HEK293 (cell line): ENCODE measurements around the gene EPO.

Source experiments
- CTCF ChIA-PET: fragments of 350-600 bp; formaldehyde crosslinking; extraction: SDS; loops from one replicate; lab custom pipeline; 2021; ENCODE audit warnings: antibody characterized with exemption; lab: Yijun Ruan, JAX
- POLR2A ChIA-PET: fragments of 300-600 bp; formaldehyde crosslinking; extraction: SDS; loops from one replicate; lab custom pipeline; 2020; ENCODE audit warnings: antibody characterized with exemption, inconsistent platforms; lab: Yijun Ruan, JAX
- H3K27ac ChIP-seq: fragments of 200-500 bp; sonication (Bioruptor generic); 2 replicates; pipeline ENCODE4 v1.5.1; 2014; ENCODE audit warnings: low read depth, low read length, control low read depth, inconsistent platforms; ENCODE audit errors: extremely low read depth
- H3K36me3 ChIP-seq, 2 experiments: fragments of 200-500 bp in 1 of 2; sonication (Bioruptor generic) in 1 of 2; 1 replicate in 1 of 2; 2 replicates in 1 of 2; pipeline ENCODE4 v1.5.1; 2014 to 2017; ENCODE audit warnings: inconsistent platforms in 2 of 2, low read length in 2 of 2; ENCODE audit not compliant: control insufficient read depth in 2 of 2, insufficient read depth in 1 of 2
- H3K4me1 ChIP-seq: fragments of 200-500 bp; sonication (Bioruptor generic); 2 replicates; pipeline ENCODE4 v1.5.1; 2014; ENCODE audit warnings: mild to moderate bottlenecking, low read length, inconsistent platforms; ENCODE audit not compliant: control insufficient read depth, insufficient read depth
- H3K4me3 ChIP-seq: 2 replicates; pipeline ENCODE4 v1.5.1; 2011; ENCODE audit warnings: low read depth, mild to moderate bottlenecking, control low read depth, low read length, moderate library complexity
- H3K9me3 ChIP-seq: fragments of 200-500 bp; sonication (Bioruptor generic); 2 replicates; pipeline ENCODE4 v1.5.1; 2014; ENCODE audit warnings: low read depth, low read length, inconsistent platforms; ENCODE audit not compliant: control insufficient read depth, insufficient read depth
- ATF2 ChIP-seq: fragments of 450-650 bp; formaldehyde crosslinking; IDR thresholded peaks from 2 replicates; pipeline ENCODE4 v1.5.1; 2016; ENCODE audit warnings: missing biosample characterization, missing genetic modification characterization, low read depth
- PBX3 ChIP-seq: sonication (generic); formaldehyde crosslinking; IDR thresholded peaks from 2 replicates; pipeline ENCODE4 v1.8.1; 2022; ENCODE audit warnings: mild to moderate bottlenecking, moderate library complexity, missing genetic modification reagents
- TRIM28 ChIP-seq: IDR thresholded peaks from 2 replicates; pipeline ENCODE4 v1.6.1; 2011; ENCODE audit warnings: low read length, control low read depth, borderline replicate concordance
- TSHZ1 ChIP-seq: fragments of 450-650 bp; formaldehyde crosslinking; IDR thresholded peaks from 2 replicates; pipeline ENCODE4 v1.5.1; 2016; ENCODE audit warnings: missing biosample characterization, missing genetic modification characterization, borderline replicate concordance
- ZBTB20 ChIP-seq: fragments of 450-650 bp; formaldehyde crosslinking; IDR thresholded peaks from 2 replicates; pipeline ENCODE4 v1.5.1; 2016; ENCODE audit warnings: missing biosample characterization, missing genetic modification characterization
- ZFP3 ChIP-seq: fragments of 450-650 bp; formaldehyde crosslinking; IDR thresholded peaks from 2 replicates; pipeline ENCODE4 v1.5.1; 2016; ENCODE audit warnings: low read depth, missing biosample characterization, missing genetic modification characterization
- ZNF121 ChIP-seq: fragments of 450-650 bp; formaldehyde crosslinking; IDR thresholded peaks from 2 replicates; pipeline ENCODE4 v1.5.1; 2016; ENCODE audit warnings: missing biosample characterization, missing genetic modification characterization
- ZNF133 ChIP-seq: fragments of 450-650 bp; formaldehyde crosslinking; IDR thresholded peaks from 2 replicates; pipeline ENCODE4 v1.5.1; 2016; ENCODE audit warnings: missing biosample characterization, missing genetic modification characterization
- ZNF16 ChIP-seq: fragments of 450-650 bp; formaldehyde crosslinking; IDR thresholded peaks from 2 replicates; pipeline ENCODE4 v1.5.1; 2016; ENCODE audit warnings: low read depth, missing biosample characterization, missing genetic modification characterization
- ZNF169 ChIP-seq: fragments of 450-650 bp; formaldehyde crosslinking; IDR thresholded peaks from 2 replicates; pipeline ENCODE4 v1.5.1; 2016; ENCODE audit warnings: missing biosample characterization, missing genetic modification characterization
- ZNF18 ChIP-seq: fragments of 450-650 bp; formaldehyde crosslinking; IDR thresholded peaks from 2 replicates; pipeline ENCODE4 v1.5.1; 2016; ENCODE audit warnings: missing biosample characterization, missing genetic modification characterization
- ZNF214 ChIP-seq: fragments of 450-650 bp; formaldehyde crosslinking; IDR thresholded peaks from 2 replicates; pipeline ENCODE4 v1.5.1; 2017; ENCODE audit warnings: missing biosample characterization, mild to moderate bottlenecking, missing genetic modification characterization, borderline replicate concordance
- ZNF23 ChIP-seq: fragments of 450-650 bp; formaldehyde crosslinking; IDR thresholded peaks from 2 replicates; pipeline ENCODE4 v1.5.1; 2016; ENCODE audit warnings: missing biosample characterization, missing genetic modification characterization, borderline replicate concordance
- ZNF394 ChIP-seq: fragments of 450-650 bp; formaldehyde crosslinking; IDR thresholded peaks from 2 replicates; pipeline ENCODE4 v1.5.1; 2016; ENCODE audit warnings: missing biosample characterization, missing genetic modification characterization, mild to moderate bottlenecking, moderate library complexity, borderline replicate concordance
- ZNF510 ChIP-seq: fragments of 450-650 bp; formaldehyde crosslinking; IDR thresholded peaks from 2 replicates; pipeline ENCODE4 v1.5.1; 2018; ENCODE audit warnings: mild to moderate bottlenecking, missing genetic modification characterization, missing biosample characterization; ENCODE audit not compliant: insufficient replicate concordance
- ZNF529 ChIP-seq: fragments of 450-650 bp; formaldehyde crosslinking; IDR thresholded peaks from 2 replicates; pipeline ENCODE4 v1.5.1; 2017; ENCODE audit warnings: missing genetic modification characterization, missing biosample characterization; ENCODE audit not compliant: insufficient replicate concordance
- ZNF544 ChIP-seq: fragments of 450-650 bp; formaldehyde crosslinking; IDR thresholded peaks from 2 replicates; pipeline ENCODE4 v1.5.0; 2017; ENCODE audit warnings: missing biosample characterization, missing genetic modification characterization
- ZNF558 ChIP-seq: fragments of 450-650 bp; formaldehyde crosslinking; IDR thresholded peaks from 2 replicates; pipeline ENCODE4 v1.5.1; 2016; ENCODE audit warnings: missing biosample characterization, missing genetic modification characterization
- ZNF580 ChIP-seq: fragments of 450-650 bp; formaldehyde crosslinking; IDR thresholded peaks from 2 replicates; pipeline ENCODE4 v1.5.1; 2016; ENCODE audit warnings: missing biosample characterization, missing genetic modification characterization
- ZNF596 ChIP-seq: fragments of 450-650 bp; IDR thresholded peaks from 2 replicates; pipeline ENCODE4 v1.5.0; 2018; ENCODE audit warnings: missing biosample characterization, mild to moderate bottlenecking, missing genetic modification characterization, moderate library complexity
- ZNF660 ChIP-seq: fragments of 450-650 bp; IDR thresholded peaks from 2 replicates; pipeline ENCODE4 v1.5.1; 2018; ENCODE audit warnings: missing biosample characterization, mild to moderate bottlenecking, missing genetic modification characterization
- ZNF664 ChIP-seq: fragments of 450-650 bp; formaldehyde crosslinking; IDR thresholded peaks from 2 replicates; pipeline ENCODE4 v1.5.1; 2016; ENCODE audit warnings: missing biosample characterization, missing genetic modification characterization
- ZNF777 ChIP-seq: fragments of 450-650 bp; formaldehyde crosslinking; IDR thresholded peaks from 2 replicates; pipeline ENCODE4 v1.5.1; 2017; ENCODE audit warnings: missing biosample characterization, missing genetic modification characterization, borderline replicate concordance

EPO gene

GRCh38 chr7:100719523-100720278 is 567 bp upstream of the EPO start:
- CTCF ChIA-PET = interaction anchor here (0.6 to 10.1 kb wide), 8 partner anchors 10 to 180 kb away, joined by 3 to 100 read pairs (median 3); partner anchors contain the start of genes POP7 and ZAN
- no peak overlapping the region for H3K27ac ChIP-seq
- H3K9me3 ChIP-seq = no peaks in the 10 kb centered on the region
- no peak overlapping the region for H3K4me3 ChIP-seq
- H3K36me3 ChIP-seq = no peaks in the 10 kb centered on the region
- POLR2A ChIA-PET = no interaction called here
- H3K4me1 ChIP-seq = no peaks in the 10 kb centered on the region
- TF ChIP-seq ZNF121 (tag by site-specific recombination) = no peak
- TF ChIP-seq TSHZ1 (tag by site-specific recombination) = no peak
- no peak for TF ChIP-seq ZNF18 (tag by site-specific recombination)
- TF ChIP-seq ZNF169 (tag by site-specific recombination) = no peak
- no peak for TF ChIP-seq ZBTB20 (tag by site-specific recombination)
- no peak for TF ChIP-seq ZNF23 (tag by site-specific recombination)
- no peak for TF ChIP-seq ZNF664 (tag by site-specific recombination)
- no peak for TF ChIP-seq ZFP3 (tag by site-specific recombination)
- no peak for TF ChIP-seq ZNF558 (tag by site-specific recombination)
- no peak for TF ChIP-seq ZNF660 (tag by site-specific recombination)
- TF ChIP-seq ZNF133 (tag by site-specific recombination) = no peak
- no peak for TF ChIP-seq ATF2 (tag by site-specific recombination)
- TF ChIP-seq ZNF544 (tag by site-specific recombination) = no peak
- TF ChIP-seq ZNF580 (tag by site-specific recombination) = no peak
- no peak for TF ChIP-seq ZNF394 (tag by site-specific recombination)
- TF ChIP-seq, all 188 proteins: peak for 0

- Histone ChIP-seq H3K9me3 (no peaks in the 10 kb centered on the region), H3K4me3 (no peak overlapping the region), H3K4me1 (no peaks in the 10 kb centered on the region), H3K36me3 (no peaks in the 10 kb centered on the region), H3K27ac (no peak overlapping the region)
- TF ChIP-seq ZNF16 (tag by site-specific recombination) (no peak), ZNF596 (tag by site-specific recombination) (no peak), PBX3 (CRISPR knock-in tag) (no peak), ZNF510 (tag by site-specific recombination) (no peak), ZNF529 (tag by site-specific recombination) (no peak), ZNF777 (tag by site-specific recombination) (no peak), ZNF214 (tag by site-specific recombination) (no peak), TRIM28 (no peak)
- ChIA-PET CTCF (interaction anchor here (0.6 to 10.1 kb wide), 3 partner anchors 9 to 14 kb away, joined by 3 to 100 read pairs (median 12); partner anchors contain the start of genes POP7 and ZAN), POLR2A (interaction anchor here (1.2 kb wide), 1 partner anchor 15 kb away, joined by 5 read pairs; the partner anchor contains the start of gene POP7)
These were observed 620 bp downstream of the EPO start for GRCh38 chr7:100720671-100721504.
